Colonic mucosa (tissue), 4 donors: Measurements from ENCODE around the gene KIAA0825. TPM values are rescaled to one million over a fixed set of nuclear protein-coding genes. Genes with fewer than 3 reads are reported as not detected.

Experiments
- DNase-seq: peaks from one replicate; pipeline ENCODE4 v3.0.0-alpha.2; 2020
- H3K27ac ChIP-seq: fragments of 200-600 bp; one replicate; pipeline ENCODE4 v1.8.0; 2021
- H3K27me3 ChIP-seq: fragments of 200-600 bp; one replicate; pipeline ENCODE4 v1.8.0; 2021
- H3K36me3 ChIP-seq: fragments of 200-600 bp; one replicate; pipeline ENCODE4 v1.8.0; 2021
- H3K4me1 ChIP-seq: fragments of 200-600 bp; one replicate; pipeline ENCODE4 v1.8.0; 2021; ENCODE audit warnings: mild to moderate bottlenecking
- H3K4me3 ChIP-seq: fragments of 200-600 bp; one replicate; pipeline ENCODE4 v1.8.0; 2021
- H3K9ac ChIP-seq, 2 donors: one replicate each; pipeline ENCODE4 v1.7.0; 2013; ENCODE audit warnings: control low read depth in 2 of 2, low read depth in 2 of 2, low read length in 2 of 2
- H3K9me3 ChIP-seq: fragments of 200-600 bp; one replicate; pipeline ENCODE4 v1.8.0; 2021
- intact Hi-C: fragments of 100-400 bp; cut with DNase I; formaldehyde crosslinking; loops from one replicate; pipeline ENCODE4 v1.14.1; 2022
- total RNA-seq, 2 donors: library from RNA; stranded (reverse); fragmentation: NEBNext Ultra II Directional in 1 of 2; extraction: Animal tissue kit (Norgen Biotek cat#: 25700) in 1 of 2; gene quantifications; one replicate each; pipeline ENCODE4 v1.2.1, GENCODE V29; 2021
- TF ChIP-seq, protein P1 (sequence below): fragments of 200-600 bp; IDR thresholded peaks from one replicate; pipeline ENCODE4 v1.8.0; 2022; ENCODE audit warnings: antibody characterized with exemption, mild to moderate bottlenecking
- donor health status: healthy.
- donor health status: DM: no; HTN: no; CAD: no.
- donor health status: DM: no; HTN: no; CAD: no.

The KIAA0825 gene
- total RNA-seq, 2 donors from 2014 or later: 1.1 to 1.5 TPM

DNA sequence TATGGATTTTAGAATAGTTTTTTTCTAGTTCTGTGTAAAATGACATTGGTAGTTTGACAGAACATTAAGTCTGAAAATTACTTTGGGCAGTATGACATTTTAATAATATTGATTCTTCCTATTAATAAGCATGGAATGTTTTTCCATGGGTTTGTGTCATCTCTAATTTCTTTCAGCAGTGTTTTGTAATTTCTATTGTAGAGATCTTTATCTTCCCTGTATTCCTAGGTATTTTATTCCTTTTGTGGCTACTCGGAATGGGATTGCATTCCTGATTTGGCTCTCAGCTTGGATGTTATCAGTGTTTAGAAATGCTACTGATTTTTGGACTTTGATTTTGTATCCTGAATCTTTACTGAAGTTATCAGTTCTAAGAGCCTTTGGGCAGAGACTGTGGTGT is 420.4 kb downstream of the KIAA0825 start:
- Histone ChIP-seq H3K9me3 (no peaks in the 10 kb centered on the region), H3K27ac (no peak overlapping the region), H3K27me3 (no peaks in the 10 kb centered on the region), H3K4me1 (no peaks in the 10 kb centered on the region), H3K36me3 (no peaks in the 10 kb centered on the region), H3K4me3 (no peak overlapping the region), H3K9ac (no peak overlapping the region)
- DNase-seq: no peak
- TF ChIP-seq, protein P1, sequence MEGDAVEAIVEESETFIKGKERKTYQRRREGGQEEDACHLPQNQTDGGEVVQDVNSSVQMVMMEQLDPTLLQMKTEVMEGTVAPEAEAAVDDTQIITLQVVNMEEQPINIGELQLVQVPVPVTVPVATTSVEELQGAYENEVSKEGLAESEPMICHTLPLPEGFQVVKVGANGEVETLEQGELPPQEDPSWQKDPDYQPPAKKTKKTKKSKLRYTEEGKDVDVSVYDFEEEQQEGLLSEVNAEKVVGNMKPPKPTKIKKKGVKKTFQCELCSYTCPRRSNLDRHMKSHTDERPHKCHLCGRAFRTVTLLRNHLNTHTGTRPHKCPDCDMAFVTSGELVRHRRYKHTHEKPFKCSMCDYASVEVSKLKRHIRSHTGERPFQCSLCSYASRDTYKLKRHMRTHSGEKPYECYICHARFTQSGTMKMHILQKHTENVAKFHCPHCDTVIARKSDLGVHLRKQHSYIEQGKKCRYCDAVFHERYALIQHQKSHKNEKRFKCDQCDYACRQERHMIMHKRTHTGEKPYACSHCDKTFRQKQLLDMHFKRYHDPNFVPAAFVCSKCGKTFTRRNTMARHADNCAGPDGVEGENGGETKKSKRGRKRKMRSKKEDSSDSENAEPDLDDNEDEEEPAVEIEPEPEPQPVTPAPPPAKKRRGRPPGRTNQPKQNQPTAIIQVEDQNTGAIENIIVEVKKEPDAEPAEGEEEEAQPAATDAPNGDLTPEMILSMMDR: no peak
- intact Hi-C loops: no loop called here

- no peak for DNase-seq
Observed at GRCh38 chr5:94196953-94197352, 421.5 kb downstream of the KIAA0825 start.

DNA sequence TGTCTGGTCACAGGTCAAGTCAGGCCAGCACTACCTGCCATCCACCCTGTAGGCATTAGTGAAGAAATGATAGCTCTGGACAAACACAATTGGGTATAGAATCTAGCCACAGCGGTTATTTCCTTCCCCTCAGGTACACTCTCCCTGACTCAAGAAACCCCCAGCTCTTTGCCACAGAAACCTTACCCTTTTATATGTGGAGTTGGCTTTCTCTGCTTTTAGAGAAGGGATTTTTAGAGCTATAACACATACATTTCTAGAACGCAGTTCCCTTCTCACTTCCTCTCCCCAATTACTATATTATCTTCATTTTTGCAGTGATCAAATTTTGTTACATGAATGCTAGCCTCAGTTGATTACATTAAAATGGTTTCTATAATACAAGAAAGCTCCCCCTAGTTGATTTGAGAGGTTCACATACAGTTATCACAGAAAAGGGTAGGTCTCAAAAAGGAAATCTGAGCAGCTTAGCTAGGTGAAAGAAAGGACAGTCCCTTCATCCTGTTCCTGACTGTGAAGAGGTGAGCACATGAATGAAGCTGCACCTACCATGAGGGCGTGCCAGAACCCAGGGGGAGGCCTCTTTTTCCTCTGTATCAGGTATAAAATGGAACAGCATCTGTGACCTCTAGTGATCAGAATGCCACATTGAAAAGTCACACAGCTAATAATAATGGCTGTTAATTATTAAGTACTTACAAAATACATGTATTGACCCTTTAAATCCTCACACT is 425.6 kb downstream of the KIAA0825 start:
- H3K4me1 ChIP-seq: no peaks in the 10 kb centered on the region
- TF ChIP-seq, protein P1: no peak
- no peak overlapping the region for H3K4me3 ChIP-seq
- no peak overlapping the region for H3K9ac ChIP-seq
- no peak overlapping the region for H3K27ac ChIP-seq
- no peak for DNase-seq
- H3K9me3 ChIP-seq: no peaks in the 10 kb centered on the region
- no peaks in the 10 kb centered on the region for H3K36me3 ChIP-seq
- no peaks in the 10 kb centered on the region for H3K27me3 ChIP-seq
- intact Hi-C loops: no loop called here

More at GRCh38 chr5:94196953-94197352, 421.5 kb downstream of the KIAA0825 start:
- Histone ChIP-seq H3K27ac (no peak overlapping the region), H3K36me3 (no peaks in the 10 kb centered on the region), H3K9ac (no peak overlapping the region), H3K27me3 (no peaks in the 10 kb centered on the region), H3K4me3 (no peak overlapping the region), H3K4me1 (no peaks in the 10 kb centered on the region), H3K9me3 (no peaks in the 10 kb centered on the region)
- intact Hi-C loops: no loop called here
- TF ChIP-seq, protein P1: no peak

DNA sequence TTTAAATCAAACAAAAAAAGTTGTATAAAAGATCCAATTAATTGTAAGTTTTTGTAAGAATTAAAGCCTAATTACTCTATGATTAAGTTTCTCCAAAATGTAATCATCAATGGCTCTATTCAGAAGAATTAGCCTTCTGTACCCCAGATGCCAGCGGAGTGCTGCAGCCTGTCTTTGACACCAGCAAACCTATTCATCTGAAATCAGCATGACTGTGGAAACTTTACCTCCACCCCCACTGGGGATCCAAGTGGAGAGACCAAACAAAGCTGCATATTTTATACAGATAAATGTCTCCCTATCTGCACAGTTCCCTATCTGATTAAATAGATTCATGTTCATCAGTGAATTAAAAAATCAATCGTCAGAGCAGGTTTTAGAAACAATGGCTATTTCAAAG is 426.8 kb downstream of the KIAA0825 start:
- Histone ChIP-seq H3K4me1 (no peaks in the 10 kb centered on the region), H3K27ac (no peak overlapping the region), H3K9me3 (no peaks in the 10 kb centered on the region), H3K36me3 (no peaks in the 10 kb centered on the region), H3K27me3 (no peaks in the 10 kb centered on the region), H3K9ac (no peak overlapping the region), H3K4me3 (no peak overlapping the region)
- intact Hi-C loops: no loop called here
- TF ChIP-seq, protein P1: no peak
- no peak for DNase-seq

- Histone ChIP-seq H3K27ac (no peak overlapping the region), H3K27me3 (no peaks in the 10 kb centered on the region), H3K4me1 (no peaks in the 10 kb centered on the region), H3K4me3 (no peak overlapping the region), H3K36me3 (no peaks in the 10 kb centered on the region), H3K9ac (no peak overlapping the region), H3K9me3 (no peaks in the 10 kb centered on the region)
- intact Hi-C loops: no loop called here
- TF ChIP-seq, protein P1: no peak
- no peak for DNase-seq
Observed at GRCh38 chr5:94188725-94189124, 429.7 kb downstream of the KIAA0825 start.
